Activated CD8-positive, alpha-beta memory T cell treated with anti-CD3 and anti-CD28 coated beads for 24 hours (primary cell): ENCODE measurements around the gene SRGAP3.

Experiments used
- DNase-seq: peaks from one replicate; pipeline ENCODE4 v3.0.0-alpha.2; 2020

The SRGAP3 gene

DNA sequence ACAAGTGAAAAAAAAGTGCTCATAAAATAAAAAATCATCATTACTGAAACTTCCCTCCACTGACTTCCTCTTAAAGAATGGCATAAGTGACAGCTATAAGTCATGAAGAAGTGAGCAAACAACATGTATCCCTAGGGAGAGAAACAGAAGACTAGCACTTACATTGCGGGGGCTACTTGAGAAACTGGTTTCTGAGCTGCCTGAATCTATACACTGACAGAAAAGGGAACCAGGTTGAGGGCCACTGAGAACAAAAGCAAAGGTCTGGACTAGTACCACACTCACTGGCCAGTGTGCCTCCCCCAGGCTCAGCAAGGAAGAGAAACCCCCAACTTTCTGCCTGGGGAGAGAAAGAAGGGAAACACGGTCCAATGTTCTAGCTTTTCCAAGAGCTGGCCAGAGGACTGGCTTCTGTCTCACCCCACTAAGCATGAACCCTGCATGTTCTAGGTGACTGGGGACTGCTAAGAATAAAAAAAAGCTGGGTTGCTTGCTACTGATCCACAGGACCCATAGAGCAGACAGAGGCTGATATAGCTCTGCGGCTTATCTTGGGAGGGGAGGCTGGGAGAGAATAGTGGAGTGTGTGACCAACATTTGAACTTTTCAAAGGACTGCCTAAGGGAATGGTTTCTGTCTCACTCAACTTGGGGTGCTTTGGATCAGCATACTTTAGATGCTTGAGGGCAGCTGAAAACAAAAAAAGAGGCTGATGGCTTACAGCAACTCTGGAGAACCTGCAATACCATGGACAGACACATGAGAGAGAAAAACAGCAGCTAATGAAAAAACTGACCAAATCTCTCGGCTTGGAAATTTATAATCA lies 294.3 kb downstream of the SRGAP3 start:
- DNase-seq = no peak

DNA sequence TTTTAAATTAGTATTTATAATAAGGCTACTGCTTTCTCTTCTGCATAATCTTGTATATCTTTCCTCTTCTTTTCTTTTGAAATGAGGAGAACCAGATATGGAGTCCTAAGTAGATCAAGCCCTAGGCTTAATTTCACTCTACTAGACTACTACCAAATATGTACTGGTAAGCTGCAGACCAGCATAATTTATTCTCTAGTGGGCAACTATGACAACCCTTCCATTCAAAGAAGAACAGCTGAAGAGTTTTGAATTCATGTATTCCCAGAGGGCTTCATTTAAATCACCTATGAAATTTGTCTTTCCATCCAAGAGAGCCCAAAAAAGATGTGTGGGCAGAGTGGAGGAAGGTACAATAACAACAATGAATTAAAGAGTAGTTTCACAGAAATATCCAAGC lies 296.1 kb downstream of the SRGAP3 start:
- DNase-seq = no peak

DNA sequence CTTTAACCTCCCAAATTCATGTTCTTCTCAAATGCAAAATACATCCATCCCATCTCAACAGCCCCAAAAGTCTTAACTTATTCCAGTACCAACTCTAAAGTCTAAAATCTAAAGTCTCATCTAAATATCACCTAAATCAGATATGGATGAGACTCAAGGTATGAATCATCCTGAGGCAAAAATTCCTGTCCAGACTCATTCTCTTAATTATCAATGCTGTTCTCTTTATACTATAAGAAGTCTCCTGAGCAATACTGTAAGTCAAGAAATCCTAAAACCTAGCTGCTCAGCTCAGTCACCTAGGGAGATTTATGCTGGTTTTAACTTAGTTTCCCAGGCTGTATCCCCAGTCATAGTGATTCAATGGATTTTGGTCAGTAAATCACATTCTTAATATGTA lies 297.3 kb downstream of the SRGAP3 start:
- no peak for DNase-seq

DNA sequence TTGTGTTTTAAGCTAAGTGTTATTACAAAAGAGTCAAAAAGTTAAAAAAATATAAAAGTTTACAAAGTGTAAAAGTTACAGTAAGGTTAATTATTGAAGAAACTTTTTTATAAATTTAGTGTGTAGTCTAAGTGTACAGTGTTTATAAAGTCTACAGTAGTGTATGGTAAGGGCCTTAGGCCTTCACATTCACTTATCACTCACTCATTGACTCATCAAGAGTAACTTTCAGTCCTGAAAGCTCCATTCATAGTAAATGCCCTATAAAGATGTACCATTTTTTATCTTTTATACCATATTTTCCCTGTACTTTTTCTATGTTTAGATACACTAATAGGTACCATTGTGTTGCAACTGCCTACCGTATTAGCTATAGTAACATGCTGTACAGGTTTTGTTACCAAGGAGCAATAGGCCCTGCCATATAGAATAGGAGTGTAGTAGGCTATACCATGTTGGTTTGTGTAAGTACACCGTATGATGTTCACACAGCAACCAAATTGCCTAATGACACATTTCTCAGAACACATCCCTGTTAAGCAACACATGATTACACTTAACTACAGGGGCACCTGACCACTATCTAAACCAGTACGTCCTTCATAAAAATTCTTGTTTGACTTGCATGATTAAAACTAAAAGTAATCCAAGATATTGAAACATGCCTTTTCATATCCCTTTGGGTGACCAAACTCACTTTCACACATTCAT lies 303.4 kb downstream of the SRGAP3 start:
- no peak for DNase-seq

DNA sequence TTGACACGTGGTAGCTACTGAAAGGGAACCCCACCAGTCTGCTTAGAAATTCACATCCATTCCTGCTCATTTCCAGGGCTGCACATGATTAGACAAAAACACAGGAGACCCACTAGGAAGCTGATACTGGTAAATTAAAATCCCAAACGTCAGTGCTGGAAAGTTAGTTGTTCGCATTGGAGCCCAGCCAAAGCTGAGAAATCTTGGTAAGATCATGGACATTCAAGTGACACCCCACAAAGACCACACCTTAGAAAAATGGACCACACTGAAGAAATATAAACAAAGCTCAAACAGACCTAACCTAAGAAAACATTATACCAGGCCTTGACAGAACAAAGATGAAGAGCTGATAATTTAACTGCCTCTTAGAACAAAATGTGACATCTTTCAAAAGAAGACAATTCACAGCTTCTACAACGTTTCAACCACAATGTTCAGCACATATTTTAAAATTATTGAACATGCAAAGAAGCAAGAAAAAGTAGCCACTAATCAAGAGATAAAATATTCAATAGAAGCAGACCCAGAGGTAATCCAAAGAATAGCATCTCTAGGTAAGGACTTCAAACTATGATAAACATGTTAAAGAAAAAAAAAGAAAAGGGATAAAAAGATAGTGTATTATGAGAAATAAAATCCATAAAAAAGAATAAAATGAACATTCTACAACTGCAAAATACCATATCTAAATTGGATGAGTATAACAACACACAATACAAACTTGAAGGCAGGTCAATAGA lies 306.5 kb downstream of the SRGAP3 start:
- DNase-seq = no peak

DNA sequence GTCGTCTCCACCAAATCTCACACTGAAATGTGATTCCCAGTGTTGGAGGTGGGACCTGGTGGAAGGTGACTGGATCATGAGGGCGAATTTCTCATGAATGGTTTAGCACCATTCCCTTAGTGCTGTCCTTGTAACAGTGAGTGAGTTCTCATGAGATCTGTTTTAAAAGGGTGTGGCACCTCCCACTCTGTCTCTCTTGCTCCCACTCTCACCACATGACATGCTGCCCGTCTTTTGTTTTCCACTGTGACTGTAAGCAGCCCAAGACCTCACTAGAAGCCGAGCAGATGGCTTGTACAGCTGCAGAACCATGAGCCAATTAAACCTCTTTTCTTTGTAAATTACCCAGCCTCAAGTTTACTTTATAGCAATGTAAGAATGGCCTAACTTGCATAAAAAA lies 307.3 kb downstream of the SRGAP3 start:
- no peak for DNase-seq

DNA sequence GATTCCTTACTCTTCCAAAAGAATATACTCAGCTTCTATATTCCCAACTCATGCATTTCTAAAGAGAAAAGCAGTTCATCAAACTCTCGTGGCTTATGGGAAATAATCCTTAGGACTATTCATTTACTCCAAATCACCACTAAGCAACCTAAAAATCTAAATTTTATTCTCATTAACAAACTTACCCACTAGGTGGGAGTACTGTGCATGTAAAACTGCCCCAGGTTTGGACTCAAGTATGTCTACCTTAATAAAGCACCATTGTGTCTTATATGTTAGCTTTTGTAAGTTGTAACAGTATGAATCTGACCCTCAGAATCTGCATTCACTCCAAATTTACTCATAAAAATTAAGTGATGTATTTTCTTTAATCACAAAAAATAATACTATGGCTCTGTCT lies 311.4 kb downstream of the SRGAP3 start:
- DNase-seq = no peak

DNA sequence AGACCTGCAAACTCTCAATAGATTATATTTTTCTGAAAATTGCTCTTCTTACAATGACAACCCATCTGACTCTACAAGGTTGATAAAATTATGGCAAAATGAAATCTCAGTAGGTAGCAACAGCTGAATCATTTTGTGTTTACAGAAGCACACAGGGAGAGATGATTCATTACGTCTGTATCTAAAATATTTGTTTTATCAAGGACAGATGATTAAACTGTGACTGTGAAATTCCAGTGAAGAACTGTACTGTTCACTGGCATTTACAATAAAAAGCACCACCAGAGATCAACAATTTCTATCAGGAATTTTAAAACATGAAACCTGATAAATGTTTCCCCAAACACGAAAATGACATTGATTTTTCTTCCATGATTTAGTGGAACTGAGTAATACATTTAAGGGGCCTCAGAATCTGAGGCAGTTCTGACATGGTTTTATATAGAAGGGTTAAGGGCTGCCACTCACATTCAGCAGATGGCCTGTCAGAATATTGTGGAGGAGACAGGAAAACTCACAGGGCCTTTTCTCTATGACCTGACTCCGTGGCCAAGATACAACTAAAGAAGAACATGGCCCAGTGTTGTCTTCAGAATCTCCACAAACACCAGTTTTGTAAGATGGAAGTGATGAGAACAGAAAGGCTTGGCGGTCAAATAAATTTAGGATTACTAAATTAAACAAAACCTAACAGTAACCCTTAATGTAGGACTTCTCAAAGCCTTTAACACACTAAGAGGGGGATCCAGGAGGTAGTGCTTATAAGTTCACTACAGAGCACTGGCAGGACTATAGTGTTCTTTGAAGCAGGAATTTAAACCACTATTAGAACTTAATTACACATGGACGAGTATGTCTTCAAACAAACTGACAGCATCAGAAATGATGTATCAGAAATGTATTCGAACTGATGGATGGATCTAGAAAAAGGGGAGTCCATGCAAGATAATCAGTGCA lies 312.1 kb downstream of the SRGAP3 start:
- no peak for DNase-seq

DNA sequence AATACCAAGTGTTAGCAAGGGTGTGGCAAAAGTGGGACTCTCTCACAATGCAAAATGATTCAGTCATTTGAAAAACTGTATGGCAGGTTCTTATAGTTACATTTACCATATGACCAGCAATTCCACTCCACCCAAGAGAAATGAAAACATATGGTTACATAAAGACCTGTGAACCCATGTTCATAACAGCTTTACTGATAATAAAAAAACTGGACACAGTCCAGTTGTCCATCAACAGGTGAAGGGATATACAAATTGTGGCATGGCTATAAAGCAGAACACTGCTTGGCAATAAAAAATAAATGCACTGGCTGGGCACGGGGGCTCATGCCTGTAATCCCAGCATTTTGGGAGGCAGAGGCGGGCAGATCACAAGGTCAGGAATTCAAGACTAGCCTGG lies 316.9 kb downstream of the SRGAP3 start:
- no peak for DNase-seq

DNA sequence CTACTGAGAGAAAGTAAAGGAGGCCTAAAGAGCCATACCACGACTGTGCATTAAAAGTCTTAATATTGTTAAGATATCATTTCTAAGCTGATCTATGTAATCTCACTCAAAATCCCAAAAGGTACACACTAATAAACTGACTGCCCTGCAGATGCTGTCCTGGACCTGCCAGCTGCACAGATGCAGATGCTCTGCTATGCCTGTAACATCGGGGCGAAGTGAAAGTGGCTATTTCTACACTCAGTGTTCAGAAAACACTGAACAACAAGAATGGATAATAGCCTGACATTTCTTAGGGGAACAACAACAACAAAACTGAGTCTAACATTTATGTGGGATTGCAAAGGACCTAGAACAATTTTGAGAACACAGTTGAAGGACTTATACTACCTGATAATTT lies 318.1 kb downstream of the SRGAP3 start:
- no peak for DNase-seq
